Epithelial cell of prostate (primary cell): Measurements from ENCODE around the gene TCHH.
"Not testable (repeated sequence)": the region's sequence is repeated elsewhere in the genome, so short reads cannot be mapped to it uniquely, and the experiment has no call there.

ENCODE experiments used
- DNase-seq: peaks from one replicate; pipeline ENCODE4 v3.0.0-alpha.2; 2011; ENCODE audit warnings: low read depth, low spot score
- H3K27ac ChIP-seq: fragments of 450-650 bp; 2 replicates; pipeline ENCODE4 v1.5.1; 2017; ENCODE audit warnings: mild to moderate bottlenecking

The TCHH gene

GRCh38 chr1:152112101-152112884 lies 3.0 kb downstream of the TCHH start:
- no peak for DNase-seq

DNA sequence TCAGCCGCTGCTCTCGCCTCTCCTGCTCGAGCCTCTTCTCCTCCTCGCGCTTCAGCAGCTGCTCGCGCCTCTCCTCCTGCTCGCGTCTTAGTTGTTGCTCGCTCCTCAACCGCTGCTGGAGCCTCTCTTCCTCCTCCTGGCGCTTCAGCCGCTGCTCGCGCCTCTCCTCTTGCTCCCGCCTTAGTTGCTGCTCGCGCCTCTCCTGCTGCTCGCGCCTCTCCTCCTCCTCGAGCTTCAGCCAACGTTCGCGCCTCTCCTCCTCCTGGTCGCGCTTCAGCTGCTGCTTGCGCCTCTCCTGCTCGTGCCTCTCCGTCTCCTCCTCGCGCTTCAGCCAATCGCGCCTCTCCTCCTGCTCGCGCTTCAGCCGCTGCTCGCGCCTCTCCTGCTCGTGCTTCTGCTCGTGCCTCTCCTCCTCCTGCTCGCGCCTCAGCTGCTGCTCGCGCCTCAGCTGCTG lies 3.7 kb downstream of the TCHH start:
- H3K27ac ChIP-seq, result no peak overlapping the region
- no peak for DNase-seq

More at GRCh38 chr1:152112101-152112884, 3.0 kb downstream of the TCHH start:
- H3K27ac ChIP-seq, result no peak overlapping the region

DNA sequence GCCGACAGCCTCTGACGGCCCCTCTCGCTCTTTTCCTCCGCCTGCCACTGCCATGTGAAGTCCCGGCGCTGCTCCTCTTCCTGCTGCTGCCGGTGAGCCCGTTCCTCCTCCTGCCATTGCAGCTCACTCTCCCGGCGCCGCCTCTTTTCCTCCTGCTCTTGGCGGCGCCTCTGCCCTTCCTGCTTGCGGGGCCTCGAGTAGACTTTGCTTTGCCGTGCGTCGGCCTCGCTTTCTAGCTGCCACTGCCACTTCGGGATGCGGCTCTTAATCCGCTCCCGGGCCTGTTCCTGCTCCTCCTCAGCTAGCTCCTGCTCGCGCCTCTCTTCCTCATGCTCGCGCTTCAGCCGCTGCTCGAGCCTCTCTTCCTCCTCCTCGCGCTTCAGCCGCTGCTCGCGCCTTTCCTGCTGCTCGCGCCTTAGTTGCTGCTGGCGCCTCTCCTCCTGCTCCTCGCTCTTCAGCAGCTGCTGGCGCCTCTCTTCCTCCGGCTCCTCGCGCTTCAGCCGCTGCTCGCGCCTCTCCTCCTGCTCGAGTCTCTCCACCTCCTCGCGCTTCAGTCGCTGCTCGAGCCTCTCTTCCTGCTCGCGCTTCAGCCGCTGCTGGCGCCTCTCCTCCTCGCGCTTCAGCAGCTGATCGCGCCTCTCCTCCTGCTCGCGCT lies 4.3 kb downstream of the TCHH start:
- no peak overlapping the region for H3K27ac ChIP-seq
- DNase-seq, result no peak

DNA sequence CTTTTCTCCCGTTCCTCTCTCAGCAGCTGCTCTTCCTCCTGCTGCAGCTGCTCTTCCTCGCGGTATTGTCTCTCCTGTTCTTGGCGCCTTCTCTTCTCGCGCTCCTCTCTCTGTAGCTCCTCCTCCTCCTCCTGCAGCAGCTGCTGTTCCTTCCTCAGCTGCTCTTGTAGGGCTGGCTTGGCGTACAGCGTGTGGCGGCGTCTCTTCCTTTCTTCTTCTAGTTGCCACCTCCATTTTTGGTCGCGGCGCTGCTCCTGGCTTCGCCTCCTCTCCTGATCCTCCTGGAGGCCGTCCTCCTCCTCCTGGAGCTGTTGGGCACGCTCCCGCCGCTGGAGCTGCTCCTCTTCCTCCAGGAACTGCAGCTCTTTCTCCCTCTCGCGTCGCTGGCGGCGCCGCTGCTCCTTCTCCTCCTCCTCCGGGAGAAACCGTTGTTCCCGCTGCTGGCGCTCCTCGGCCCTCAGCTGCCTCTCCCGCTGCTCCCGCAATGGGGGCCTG lies 4.8 kb downstream of the TCHH start:
- H3K27ac ChIP-seq, result no peak overlapping the region
- DNase-seq, result no peak

DNA sequence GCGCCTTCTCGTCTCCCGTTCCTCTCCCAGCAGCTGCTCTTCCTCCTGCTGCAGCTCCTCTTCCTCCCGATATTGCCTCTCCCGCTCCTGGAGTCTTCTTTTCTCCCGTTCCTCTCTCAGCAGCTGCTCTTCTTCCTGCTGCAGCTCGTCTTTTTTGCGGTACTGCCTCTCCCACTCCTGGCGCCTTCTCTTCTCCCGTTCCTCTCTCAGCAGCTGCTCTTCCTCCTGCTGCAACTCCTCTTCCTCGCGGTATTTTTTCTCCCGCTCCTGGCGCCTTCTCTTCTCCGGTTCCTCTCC lies 5.3 kb downstream of the TCHH start:
- H3K27ac ChIP-seq, result no peak overlapping the region
- no peak for DNase-seq

DNA sequence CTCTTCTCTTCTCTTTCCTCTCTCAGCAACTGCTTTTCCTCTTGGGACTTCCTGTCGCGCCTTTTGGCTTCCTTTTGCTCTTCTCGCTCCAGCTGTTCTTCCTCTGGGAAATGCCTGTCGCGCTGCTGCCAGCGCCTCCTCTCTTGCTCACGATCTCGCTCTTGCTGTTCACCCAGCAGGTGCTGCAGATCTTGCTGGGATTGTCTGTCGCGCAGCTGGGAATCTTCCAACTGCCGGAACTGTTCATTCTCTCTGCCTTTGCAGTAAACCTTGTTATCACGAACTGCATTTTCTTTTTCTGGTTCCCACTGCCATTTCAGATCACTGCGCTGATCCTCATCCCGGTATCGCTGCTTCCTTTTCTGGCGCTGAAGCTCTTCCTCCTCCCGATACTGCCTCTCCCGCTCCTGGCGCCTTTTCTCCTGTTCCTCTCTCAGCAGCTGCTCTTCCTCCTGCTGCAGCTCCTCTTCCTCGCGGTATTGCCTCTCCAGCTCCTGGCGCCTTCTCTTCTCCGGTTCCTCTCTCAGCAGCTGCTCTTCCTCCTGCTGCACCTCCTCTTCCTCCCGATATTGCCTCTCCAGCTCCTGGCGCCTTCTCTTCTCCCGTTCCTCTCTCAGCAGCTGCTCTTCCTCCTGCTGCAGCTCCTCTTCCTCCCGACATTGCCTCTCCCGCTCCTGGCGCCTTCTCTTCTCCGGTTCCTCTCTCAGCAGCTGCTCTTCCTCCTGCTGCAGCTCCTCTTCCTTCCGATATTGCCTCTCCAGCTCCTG lies 5.8 kb downstream of the TCHH start:
- no peak overlapping the region for H3K27ac ChIP-seq
- no peak for DNase-seq

DNA sequence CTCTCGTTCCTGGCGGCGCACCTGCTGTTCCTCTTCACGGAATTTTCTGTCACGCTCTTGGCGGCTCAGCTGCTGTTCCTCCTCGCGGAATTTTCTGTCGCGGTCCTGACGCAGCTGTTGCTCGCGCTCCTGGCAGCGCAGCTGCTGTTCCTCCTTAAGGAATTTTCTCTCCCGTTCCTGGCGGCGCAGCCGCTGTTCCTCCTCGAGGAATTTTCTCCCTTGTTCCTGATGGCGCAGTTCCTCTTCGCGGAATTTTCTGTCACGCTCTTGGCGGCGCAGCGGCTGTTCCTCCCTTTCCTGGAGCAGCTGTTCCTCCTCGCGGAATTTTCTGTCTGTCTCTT lies 6.4 kb downstream of the TCHH start:
- H3K27ac ChIP-seq, result no peak overlapping the region
- DNase-seq, result no peak

DNA sequence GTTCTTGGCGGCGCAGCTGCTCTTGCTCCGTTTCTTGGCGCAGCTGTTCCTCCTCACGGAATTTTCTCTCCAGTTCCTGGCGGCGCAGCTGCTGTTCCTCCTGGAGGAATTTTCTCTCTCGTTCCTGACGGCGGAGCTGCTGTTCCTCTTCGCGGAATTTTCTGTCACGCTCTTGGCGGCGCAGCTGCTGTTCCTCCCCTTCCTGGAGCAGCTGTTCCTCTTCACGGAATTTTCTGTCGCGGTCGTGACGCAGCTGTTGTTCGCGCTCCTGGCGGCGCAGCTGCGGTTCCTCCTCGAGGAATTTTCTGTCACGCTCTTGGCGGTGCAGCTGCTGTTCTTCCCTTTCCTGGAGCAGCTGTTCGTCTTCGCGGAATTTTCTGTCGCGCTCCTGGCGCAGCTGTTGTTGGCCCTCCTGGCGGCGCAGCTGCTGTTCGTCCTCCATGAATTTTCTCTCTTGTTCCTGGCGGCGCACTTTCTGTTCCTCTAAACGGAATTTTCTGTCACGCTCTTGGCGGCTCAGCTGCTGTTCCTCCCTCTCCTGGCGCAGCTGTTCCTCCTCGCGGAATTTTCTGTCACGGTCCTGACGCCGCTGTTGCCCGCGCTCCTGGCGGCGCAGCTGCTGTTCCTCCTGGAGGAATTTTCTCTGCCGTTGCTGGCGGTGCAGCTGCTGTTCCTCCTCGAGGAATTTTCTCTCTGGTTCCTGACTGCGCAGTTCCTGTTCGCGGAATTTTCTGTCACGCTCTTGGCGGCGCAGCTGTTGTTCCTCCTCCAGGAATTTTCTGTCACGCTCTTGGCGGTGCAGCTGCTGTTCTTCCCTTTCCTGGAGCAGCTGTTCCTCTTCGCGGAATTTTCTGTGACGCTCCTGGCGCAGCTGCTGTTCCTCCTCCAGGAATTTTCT lies 7.0 kb downstream of the TCHH start:
- no peak overlapping the region for H3K27ac ChIP-seq
- no peak for DNase-seq

- no peak overlapping the region for H3K27ac ChIP-seq
- DNase-seq, result no peak
These were observed 7.9 kb downstream of the TCHH start for GRCh38 chr1:152107031-152107983.

DNA sequence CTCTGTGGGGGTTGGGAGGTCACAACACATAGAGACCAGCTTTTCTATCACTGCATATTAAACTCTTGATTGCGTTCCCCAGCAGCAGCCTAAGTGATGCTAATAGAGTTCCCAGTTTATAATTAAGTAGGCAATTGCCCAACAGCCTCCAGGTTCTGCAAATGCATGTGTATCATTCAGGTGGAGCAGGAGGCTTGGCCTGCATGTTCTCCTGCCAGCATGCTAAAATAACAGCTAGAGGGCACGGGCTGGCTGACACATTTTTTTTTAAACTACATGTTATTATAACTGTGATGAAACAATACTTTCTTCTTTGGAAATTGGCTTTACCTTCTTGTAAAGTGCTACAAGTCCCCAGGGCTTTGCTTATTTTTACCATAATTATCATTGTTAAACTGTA lies 10.4 kb downstream of the TCHH start:
- no peak overlapping the region for H3K27ac ChIP-seq
- DNase-seq, result no peak

DNA sequence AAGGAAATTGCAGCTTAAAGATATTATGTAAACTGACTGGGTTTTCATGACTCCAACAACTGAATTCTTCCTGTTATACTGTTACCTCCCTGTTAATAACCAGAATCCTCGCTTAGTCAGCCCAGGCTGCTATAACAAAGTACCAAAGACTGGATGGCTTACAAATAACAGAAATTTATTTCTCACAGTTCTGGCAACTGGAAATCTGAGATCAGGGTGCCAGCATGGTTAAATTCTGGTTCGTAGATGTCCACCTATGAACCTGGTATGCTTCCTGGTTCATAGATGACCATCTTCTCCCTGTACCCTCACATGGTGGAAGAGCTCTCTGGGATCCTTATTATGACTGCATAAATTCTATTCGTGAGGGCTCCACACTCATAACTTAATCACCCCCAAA lies 18.3 kb downstream of the TCHH start:
- no peak overlapping the region for H3K27ac ChIP-seq
- no peak for DNase-seq

DNA sequence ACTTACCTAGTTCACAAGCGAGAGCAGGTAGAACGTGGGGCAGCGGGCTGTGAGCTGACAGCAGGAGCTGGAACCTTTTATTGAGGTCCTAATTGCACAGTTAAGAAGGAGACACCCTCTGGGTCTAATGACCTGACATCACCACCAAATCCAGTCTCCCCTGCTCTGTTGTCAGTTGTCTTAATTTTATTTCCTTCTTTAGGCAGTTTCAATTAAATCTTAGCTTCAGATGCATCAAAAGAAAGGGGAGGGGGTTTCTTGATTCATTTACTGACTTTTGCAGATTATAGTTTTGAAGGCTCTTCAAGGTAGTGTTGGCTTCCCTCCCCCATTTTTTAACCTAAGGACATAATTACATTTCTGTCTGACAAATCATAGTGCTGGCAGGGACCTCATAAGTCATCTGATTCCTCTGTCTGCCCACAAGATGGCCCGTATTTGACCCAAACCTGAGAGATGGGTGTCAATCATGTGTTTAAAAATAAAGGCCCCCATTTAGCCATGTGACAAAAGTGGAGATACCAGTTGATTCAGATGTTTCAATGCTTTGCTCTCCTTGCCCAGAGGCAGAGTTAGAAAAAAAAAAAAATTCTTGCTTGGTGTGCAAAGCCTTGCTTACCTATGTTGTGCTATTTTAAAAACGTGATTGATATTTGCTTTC lies 26.1 kb downstream of the TCHH start, which contains the start of gene TCHHL1:
TSS of gene TCHHL1 (minus strand) at position 51 of the 661 bp plus-strand sequence. CDS start 921 bp downstream, outside the sequence.
- H3K27ac ChIP-seq, result no peak within 1 kb of the TSS
- DNase-seq, result no peak

DNA sequence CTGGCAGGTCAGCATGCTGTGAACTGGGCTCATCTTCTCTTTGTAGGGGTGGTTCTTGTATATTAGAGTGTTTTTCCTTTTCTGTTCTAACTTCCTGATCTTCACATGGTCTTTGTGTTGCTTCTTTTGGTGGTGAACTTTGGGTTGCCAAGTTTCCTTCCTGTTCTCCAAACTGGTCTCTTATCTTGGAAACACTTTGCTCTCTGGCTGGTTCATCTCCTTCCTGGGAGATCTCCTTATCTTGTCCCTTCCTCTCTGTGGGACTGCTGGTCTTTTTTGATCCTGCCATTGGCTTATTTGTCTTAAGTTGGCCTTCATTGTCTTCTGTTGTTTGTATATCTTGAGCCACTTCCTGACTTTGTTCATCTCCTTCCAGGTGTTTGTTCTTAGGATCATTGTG lies 28.5 kb downstream of the TCHH start:
- no peak for DNase-seq
- no peak overlapping the region for H3K27ac ChIP-seq

DNA sequence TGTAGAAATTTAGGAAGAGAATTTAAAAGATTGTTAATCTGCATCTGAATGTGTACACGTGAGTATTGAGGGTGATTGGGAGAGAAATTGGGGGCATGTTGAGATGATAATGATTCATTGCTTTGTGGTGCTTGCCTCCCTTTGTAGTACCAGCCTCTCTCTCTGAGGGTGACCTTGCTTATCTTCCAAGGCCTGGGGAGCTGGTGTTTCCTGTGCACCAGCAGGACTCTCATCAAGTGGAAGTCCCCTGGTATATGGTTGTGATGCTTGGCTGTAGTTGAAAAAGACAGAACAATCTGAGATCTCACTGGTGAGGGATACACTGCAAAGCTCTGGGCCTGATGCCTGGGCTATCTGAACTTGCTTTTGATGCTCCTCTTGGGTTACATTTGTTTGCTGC lies 30.4 kb downstream of the TCHH start:
- DNase-seq, result no peak
- H3K27ac ChIP-seq, result no peak overlapping the region

- DNase-seq, H3K27ac ChIP-seq: not testable (repeated sequence)
These were observed 34.2 kb downstream of the TCHH start for GRCh38 chr1:152081026-152081425.

DNA sequence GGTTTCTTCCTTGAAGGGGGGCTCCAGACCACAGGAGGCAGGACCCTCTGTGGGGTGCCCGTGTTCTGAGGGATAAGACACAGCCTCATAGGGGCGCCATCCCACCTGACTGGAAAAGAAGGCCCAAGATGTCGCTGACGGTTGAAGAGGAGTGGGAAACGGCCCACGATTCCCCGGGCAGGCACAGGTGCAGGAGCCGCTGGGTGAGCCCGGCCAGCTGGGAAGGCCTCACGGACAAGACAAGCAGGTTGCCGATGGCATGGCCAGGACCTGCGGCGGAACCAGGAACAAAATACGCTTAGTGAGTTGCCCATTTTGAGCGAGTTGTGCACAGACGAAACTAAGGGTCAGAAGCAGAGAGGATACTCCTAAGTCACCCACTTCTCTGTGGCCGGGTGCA lies 34.8 kb downstream of the TCHH start:
- DNase-seq, H3K27ac ChIP-seq: not testable (repeated sequence)

GRCh38 chr1:152078831-152079441 lies 36.3 kb downstream of the TCHH start:
- H3K27ac ChIP-seq, result no peak overlapping the region

GRCh38 chr1:152072311-152072710 lies 42.9 kb downstream of the TCHH start:
- H3K27ac ChIP-seq, result no peak overlapping the region
- DNase-seq, result no peak

More at GRCh38 chr1:152078831-152079441, 36.3 kb downstream of the TCHH start:
- DNase-seq, result no peak
